ENCODE data around the gene UNC93A. TPM values are rescaled to one million over a fixed set of nuclear protein-coding genes. Genes with fewer than 3 reads are reported as not detected.

UNC93A gene
- polyA plus RNA-seq, 1 donor from 2014 or later = not detected

DNA sequence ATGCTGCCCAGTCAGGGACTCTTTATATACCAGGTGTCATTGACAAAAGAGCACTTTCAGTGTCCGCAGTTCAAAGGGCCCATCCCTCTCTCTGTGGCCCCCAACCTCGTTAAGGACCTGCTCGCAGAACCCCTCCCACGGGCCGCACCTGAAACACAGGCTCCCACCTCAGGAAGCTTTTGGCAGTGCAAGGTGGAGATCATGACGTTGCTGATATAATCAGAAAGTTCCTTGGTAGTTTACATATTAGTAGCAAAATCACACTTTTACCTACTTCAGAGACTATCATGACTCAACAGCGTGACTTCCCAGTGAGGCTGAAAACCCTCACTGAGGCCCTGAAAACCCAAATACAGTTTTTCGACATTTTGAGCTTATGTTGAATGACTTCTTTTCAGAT is 37.9 kb downstream of the UNC93A start:
- Histone ChIP-seq H2AFZ (ENCODE audit: low read depth, low read length) (no peak overlapping the region), H3K27ac (ENCODE audit: low read length) (no peak overlapping the region), H3K9me3 (ENCODE audit: low read length) (no peaks in the 10 kb centered on the region), H3K79me2 (replicated peaks; ENCODE audit: insufficient read depth, low read length) (no peaks in the 10 kb centered on the region), H3F3A (ENCODE audit: insufficient read depth, low read length, poor library complexity, severe bottlenecking) (no peaks in the 10 kb centered on the region), H3K9me2 (ENCODE audit: insufficient read depth, low read length) (no peaks in the 10 kb centered on the region), H3K27me3 (ENCODE audit: insufficient read depth, low read depth, low read length) (no peaks in the 10 kb centered on the region), H3K36me3 (ENCODE audit: insufficient read depth, low read length) (no peaks in the 10 kb centered on the region), H3K9ac (ENCODE audit: low read length) (no peak overlapping the region), H3K4me2 (ENCODE audit: low read length) (no peak overlapping the region), H3K4me3 (ENCODE audit: low read length) (no peak overlapping the region), H4K20me1 (ENCODE audit: insufficient read depth) (no peaks in the 10 kb centered on the region)
- TF ChIP-seq TAF1 (IDR thresholded peaks at IDR 0.05; ENCODE audit: low read depth) = no peak
- no peak for TF ChIP-seq MXI1 (conservative IDR thresholded peaks at IDR 0.05; ENCODE audit: poor library complexity, severe bottlenecking)
- TF ChIP-seq, protein P1, sequence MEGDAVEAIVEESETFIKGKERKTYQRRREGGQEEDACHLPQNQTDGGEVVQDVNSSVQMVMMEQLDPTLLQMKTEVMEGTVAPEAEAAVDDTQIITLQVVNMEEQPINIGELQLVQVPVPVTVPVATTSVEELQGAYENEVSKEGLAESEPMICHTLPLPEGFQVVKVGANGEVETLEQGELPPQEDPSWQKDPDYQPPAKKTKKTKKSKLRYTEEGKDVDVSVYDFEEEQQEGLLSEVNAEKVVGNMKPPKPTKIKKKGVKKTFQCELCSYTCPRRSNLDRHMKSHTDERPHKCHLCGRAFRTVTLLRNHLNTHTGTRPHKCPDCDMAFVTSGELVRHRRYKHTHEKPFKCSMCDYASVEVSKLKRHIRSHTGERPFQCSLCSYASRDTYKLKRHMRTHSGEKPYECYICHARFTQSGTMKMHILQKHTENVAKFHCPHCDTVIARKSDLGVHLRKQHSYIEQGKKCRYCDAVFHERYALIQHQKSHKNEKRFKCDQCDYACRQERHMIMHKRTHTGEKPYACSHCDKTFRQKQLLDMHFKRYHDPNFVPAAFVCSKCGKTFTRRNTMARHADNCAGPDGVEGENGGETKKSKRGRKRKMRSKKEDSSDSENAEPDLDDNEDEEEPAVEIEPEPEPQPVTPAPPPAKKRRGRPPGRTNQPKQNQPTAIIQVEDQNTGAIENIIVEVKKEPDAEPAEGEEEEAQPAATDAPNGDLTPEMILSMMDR (IDR thresholded peaks at IDR 0.05; ENCODE audit: poor library complexity, severe bottlenecking) = no peak
- no peak for TF ChIP-seq EP300 (conservative IDR thresholded peaks at IDR 0.05; ENCODE audit: poor library complexity, severe bottlenecking)
- TF ChIP-seq EZH2 (IDR thresholded peaks at IDR 0.05; ENCODE audit: borderline replicate concordance, insufficient read depth, low read length, poor library complexity, severe bottlenecking) = no peak
- TF ChIP-seq SMC3 (conservative IDR thresholded peaks at IDR 0.05; ENCODE audit: poor library complexity) = no peak
- no peak for TF ChIP-seq POLR2AphosphoS5 (IDR thresholded peaks at IDR 0.05)
- no peak for TF ChIP-seq RAD21 (conservative IDR thresholded peaks at IDR 0.05)

DNA sequence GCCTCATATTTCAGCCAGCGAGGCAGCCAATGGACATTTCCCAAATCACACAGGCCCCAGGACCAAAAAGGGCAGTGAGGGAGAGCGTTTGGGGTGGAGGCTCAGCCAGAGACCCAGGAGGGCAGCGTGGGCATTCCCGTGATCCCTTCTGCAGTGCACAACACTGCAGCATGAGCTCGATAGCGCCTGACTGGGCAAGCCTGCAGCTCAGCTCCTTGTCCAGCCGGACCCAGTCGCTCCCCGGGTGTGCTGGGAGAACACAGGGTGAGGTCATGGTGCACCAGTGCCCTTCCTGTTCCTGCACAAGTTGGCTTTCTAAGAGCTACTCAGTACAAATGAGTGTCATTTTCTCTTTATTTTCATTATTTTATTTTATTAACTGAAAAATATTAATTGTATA is 39.6 kb downstream of the UNC93A start:
- no peaks in the 10 kb centered on the region for H4K20me1 ChIP-seq (ENCODE audit: insufficient read depth)
- no peaks in the 10 kb centered on the region for H3F3A ChIP-seq (ENCODE audit: insufficient read depth, low read length, poor library complexity, severe bottlenecking)

DNA sequence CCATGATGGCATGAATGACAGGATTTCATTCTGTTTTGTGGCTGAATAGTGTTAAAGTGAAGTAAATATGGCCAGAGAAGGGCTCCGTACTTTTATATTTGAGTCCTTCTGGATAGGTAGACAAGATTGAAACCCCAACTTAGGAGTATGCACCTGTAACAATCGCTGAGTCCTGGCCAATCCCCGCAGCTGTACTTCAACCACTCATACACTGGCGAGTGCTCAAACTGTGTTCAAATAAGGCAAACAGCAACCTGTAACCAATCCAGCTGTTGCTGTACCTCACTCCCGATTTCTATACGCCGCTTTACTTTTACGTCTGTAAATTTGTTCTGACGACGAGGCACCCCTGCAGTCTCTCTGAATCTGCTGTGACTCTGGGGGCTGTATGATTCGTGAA is 40.5 kb downstream of the UNC93A start:
- H2AFZ ChIP-seq (ENCODE audit: low read depth, low read length) = no peak overlapping the region
- no peaks in the 10 kb centered on the region for H3K9me2 ChIP-seq (ENCODE audit: insufficient read depth, low read length)
- no peak for TF ChIP-seq SMC3 (conservative IDR thresholded peaks at IDR 0.05; ENCODE audit: poor library complexity)
- TF ChIP-seq, protein P1 (IDR thresholded peaks at IDR 0.05; ENCODE audit: poor library complexity, severe bottlenecking) = no peak
- TF ChIP-seq, protein P2, sequence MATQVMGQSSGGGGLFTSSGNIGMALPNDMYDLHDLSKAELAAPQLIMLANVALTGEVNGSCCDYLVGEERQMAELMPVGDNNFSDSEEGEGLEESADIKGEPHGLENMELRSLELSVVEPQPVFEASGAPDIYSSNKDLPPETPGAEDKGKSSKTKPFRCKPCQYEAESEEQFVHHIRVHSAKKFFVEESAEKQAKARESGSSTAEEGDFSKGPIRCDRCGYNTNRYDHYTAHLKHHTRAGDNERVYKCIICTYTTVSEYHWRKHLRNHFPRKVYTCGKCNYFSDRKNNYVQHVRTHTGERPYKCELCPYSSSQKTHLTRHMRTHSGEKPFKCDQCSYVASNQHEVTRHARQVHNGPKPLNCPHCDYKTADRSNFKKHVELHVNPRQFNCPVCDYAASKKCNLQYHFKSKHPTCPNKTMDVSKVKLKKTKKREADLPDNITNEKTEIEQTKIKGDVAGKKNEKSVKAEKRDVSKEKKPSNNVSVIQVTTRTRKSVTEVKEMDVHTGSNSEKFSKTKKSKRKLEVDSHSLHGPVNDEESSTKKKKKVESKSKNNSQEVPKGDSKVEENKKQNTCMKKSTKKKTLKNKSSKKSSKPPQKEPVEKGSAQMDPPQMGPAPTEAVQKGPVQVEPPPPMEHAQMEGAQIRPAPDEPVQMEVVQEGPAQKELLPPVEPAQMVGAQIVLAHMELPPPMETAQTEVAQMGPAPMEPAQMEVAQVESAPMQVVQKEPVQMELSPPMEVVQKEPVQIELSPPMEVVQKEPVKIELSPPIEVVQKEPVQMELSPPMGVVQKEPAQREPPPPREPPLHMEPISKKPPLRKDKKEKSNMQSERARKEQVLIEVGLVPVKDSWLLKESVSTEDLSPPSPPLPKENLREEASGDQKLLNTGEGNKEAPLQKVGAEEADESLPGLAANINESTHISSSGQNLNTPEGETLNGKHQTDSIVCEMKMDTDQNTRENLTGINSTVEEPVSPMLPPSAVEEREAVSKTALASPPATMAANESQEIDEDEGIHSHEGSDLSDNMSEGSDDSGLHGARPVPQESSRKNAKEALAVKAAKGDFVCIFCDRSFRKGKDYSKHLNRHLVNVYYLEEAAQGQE (IDR thresholded peaks at IDR 0.05; ENCODE audit: borderline replicate concordance) = no peak
- no peak for TF ChIP-seq EP300 (conservative IDR thresholded peaks at IDR 0.05; ENCODE audit: poor library complexity, severe bottlenecking)
- TF ChIP-seq EZH2 (IDR thresholded peaks at IDR 0.05; ENCODE audit: borderline replicate concordance, insufficient read depth, low read length, poor library complexity, severe bottlenecking) = no peak
- no peak for TF ChIP-seq MXI1 (conservative IDR thresholded peaks at IDR 0.05; ENCODE audit: poor library complexity, severe bottlenecking)
- TF ChIP-seq RAD21 (conservative IDR thresholded peaks at IDR 0.05) = no peak
- no peak for TF ChIP-seq TAF1 (IDR thresholded peaks at IDR 0.05; ENCODE audit: low read depth)

More for the DNA sequence above, 39.6 kb downstream of the UNC93A start:
- no peak overlapping the region for H3K4me3 ChIP-seq (ENCODE audit: low read length)
- no peak overlapping the region for H3K4me2 ChIP-seq (ENCODE audit: low read length)
- H3K79me2 ChIP-seq (replicated peaks; ENCODE audit: insufficient read depth, low read length) = no peaks in the 10 kb centered on the region
- no peaks in the 10 kb centered on the region for H3K9me2 ChIP-seq (ENCODE audit: insufficient read depth, low read length)
- no peaks in the 10 kb centered on the region for H3K27me3 ChIP-seq (ENCODE audit: insufficient read depth, low read depth, low read length)
- TF ChIP-seq RAD21 (conservative IDR thresholded peaks at IDR 0.05) = no peak
- no peak for TF ChIP-seq EP300 (conservative IDR thresholded peaks at IDR 0.05; ENCODE audit: poor library complexity, severe bottlenecking)
- TF ChIP-seq, protein P1 (IDR thresholded peaks at IDR 0.05; ENCODE audit: poor library complexity, severe bottlenecking) = no peak
- TF ChIP-seq SMC3 (conservative IDR thresholded peaks at IDR 0.05; ENCODE audit: poor library complexity) = no peak
- no peaks in the 10 kb centered on the region for H3K9me3 ChIP-seq (ENCODE audit: low read length)
- no peak overlapping the region for H2AFZ ChIP-seq (ENCODE audit: low read depth, low read length)
- no peak overlapping the region for H3K27ac ChIP-seq (ENCODE audit: low read length)
- no peak overlapping the region for H3K9ac ChIP-seq (ENCODE audit: low read length)
- H3K36me3 ChIP-seq (ENCODE audit: insufficient read depth, low read length) = no peaks in the 10 kb centered on the region

More for the DNA sequence above, 40.5 kb downstream of the UNC93A start:
- Histone ChIP-seq H3K4me2 (ENCODE audit: low read length) (no peak overlapping the region), H3K9ac (ENCODE audit: low read length) (no peak overlapping the region), H3K79me2 (replicated peaks; ENCODE audit: insufficient read depth, low read length) (no peaks in the 10 kb centered on the region), H3K9me3 (ENCODE audit: low read length) (no peaks in the 10 kb centered on the region), H3F3A (ENCODE audit: insufficient read depth, low read length, poor library complexity, severe bottlenecking) (no peaks in the 10 kb centered on the region), H3K4me3 (ENCODE audit: low read length) (no peak overlapping the region), H3K27me3 (ENCODE audit: insufficient read depth, low read depth, low read length) (no peaks in the 10 kb centered on the region), H3K27ac (ENCODE audit: low read length) (no peak overlapping the region), H3K36me3 (ENCODE audit: insufficient read depth, low read length) (no peaks in the 10 kb centered on the region), H4K20me1 (ENCODE audit: insufficient read depth) (no peaks in the 10 kb centered on the region)

Data from neural cell (in vitro differentiated cells).